GM23338 (cell line): ENCODE data around the gene CFAP97. TPM values are rescaled to one million over a fixed set of nuclear protein-coding genes. Genes with fewer than 3 reads are reported as not detected.

ENCODE experiments used
- ATAC-seq: fragments of 200-7000 bp; cut with Tn5 transposase; 3 replicates; pipeline ENCODE4 v1.9.1; 2020
- DNase-seq: peaks from one replicate; pipeline ENCODE4 v3.0.0-alpha.2; 2015; ENCODE audit warnings: low spot score
- H2AFZ ChIP-seq: fragments of 200-600 bp; sonication (generic); 2 replicates; pipeline ENCODE4 v1.8.0; 2016; ENCODE audit warnings: antibody characterized with exemption, mild to moderate bottlenecking, moderate library complexity
- H3F3A ChIP-seq: fragments of 200-600 bp; sonication (generic); replicated peaks from 2 replicates; pipeline ENCODE4 v1.8.0; 2017; ENCODE audit warnings: antibody characterized with exemption, mixed run types, low read depth
- H3K27ac ChIP-seq: fragments of 200-600 bp; sonication (generic); 2 replicates; pipeline ENCODE4 v1.6.1; 2016; ENCODE audit warnings: low read depth
- H3K27me3 ChIP-seq: fragments of 200-600 bp; sonication (generic); 2 replicates; pipeline ENCODE4 v1.8.0; 2016; ENCODE audit warnings: mild to moderate bottlenecking, mixed run types, moderate library complexity; ENCODE audit not compliant: insufficient read depth
- H3K36me3 ChIP-seq: fragments of 200-600 bp; sonication (generic); 2 replicates; pipeline ENCODE4 v1.8.0; 2016; ENCODE audit warnings: mild to moderate bottlenecking; ENCODE audit not compliant: insufficient read depth
- H3K4me1 ChIP-seq: fragments of 200-600 bp; sonication (generic); 2 replicates; pipeline ENCODE4 v1.8.0; 2016; ENCODE audit warnings: mild to moderate bottlenecking, moderate library complexity; ENCODE audit not compliant: insufficient read depth
- H3K4me2 ChIP-seq: fragments of 200-600 bp; sonication (generic); 2 replicates; pipeline ENCODE4 v1.7.1; 2017; ENCODE audit warnings: mixed run types
- H3K4me3 ChIP-seq: fragments of 200-600 bp; sonication (generic); 2 replicates; pipeline ENCODE4 v1.6.1; 2016; ENCODE audit warnings: mixed run types
- H3K79me2 ChIP-seq: fragments of 200-600 bp; sonication (generic); replicated peaks from 2 replicates; pipeline ENCODE4 v1.8.0; 2017; ENCODE audit warnings: mild to moderate bottlenecking; ENCODE audit not compliant: insufficient read depth
- H3K9me2 ChIP-seq: fragments of 200-600 bp; sonication (generic); 2 replicates; pipeline ENCODE4 v1.8.0; 2017; ENCODE audit not compliant: insufficient read depth
- H4K20me1 ChIP-seq: fragments of 200-600 bp; sonication (generic); replicated peaks from 2 replicates; pipeline ENCODE4 v1.8.0; 2017; ENCODE audit warnings: mild to moderate bottlenecking; ENCODE audit not compliant: insufficient read depth
- H3K27ac Mint-ChIP-seq: 2 replicates; pipeline ENCODE4 v1.8.0; 2020; ENCODE audit warnings: inconsistent platforms, mild to moderate bottlenecking, moderate library complexity, mixed read lengths
- H3K27me3 Mint-ChIP-seq: 3 replicates; pipeline ENCODE4 v1.8.0; 2022; ENCODE audit warnings: low read depth, mild to moderate bottlenecking, moderate library complexity, mixed read lengths, inconsistent platforms; ENCODE audit not compliant: insufficient read depth, poor library complexity
- H3K36me3 Mint-ChIP-seq: 3 replicates; pipeline ENCODE4 v1.8.0; 2021; ENCODE audit warnings: low read depth, mild to moderate bottlenecking, inconsistent platforms, moderate library complexity, mixed read lengths
- H3K4me1 Mint-ChIP-seq: 3 replicates; pipeline ENCODE4 v1.8.0; 2020; ENCODE audit warnings: mild to moderate bottlenecking, inconsistent platforms, mixed read lengths
- H3K4me3 Mint-ChIP-seq: 3 replicates; pipeline ENCODE4 v1.8.0; 2021; ENCODE audit warnings: moderate library complexity, mild to moderate bottlenecking, inconsistent platforms, mixed read lengths
- H3K9me3 Mint-ChIP-seq: 3 replicates; pipeline ENCODE4 v1.8.0; 2020; ENCODE audit warnings: moderate library complexity, mild to moderate bottlenecking, inconsistent platforms, mixed read lengths
- CREB1 ChIP-seq: fragments of 250-450 bp; sonication (Bioruptor Pico); IDR thresholded peaks from 2 replicates; pipeline ENCODE4 v1.5.0; 2020; ENCODE audit warnings: low read depth, mild to moderate bottlenecking, moderate library complexity
- EZH2 ChIP-seq: fragments of 200-600 bp; sonication (generic); IDR thresholded peaks from one replicate; pipeline ENCODE4 v1.8.0; 2017; ENCODE audit warnings: antibody characterized with exemption, mild to moderate bottlenecking, low read depth; ENCODE audit not compliant: unreplicated experiment
- EZH2phosphoT487 ChIP-seq: fragments of 200-600 bp; sonication (generic); IDR thresholded peaks from one replicate; pipeline ENCODE4 v1.8.1; 2018; ENCODE audit warnings: antibody characterized with exemption; ENCODE audit not compliant: unreplicated experiment
- JUNB ChIP-seq: IDR thresholded peaks from one replicate; pipeline ENCODE4 v1.6.1; 2016; ENCODE audit warnings: antibody characterized with exemption; ENCODE audit not compliant: unreplicated experiment
- NANOG ChIP-seq: IDR thresholded peaks from 2 replicates; pipeline ENCODE4 v1.6.1; 2016; ENCODE audit warnings: antibody characterized with exemption, borderline replicate concordance
- POLR2AphosphoS5 ChIP-seq: IDR thresholded peaks from 2 replicates; pipeline ENCODE4 v1.6.1; 2016; ENCODE audit warnings: antibody characterized with exemption, low read depth
- STAT1 ChIP-seq: IDR thresholded peaks from one replicate; pipeline ENCODE4 v1.6.1; 2016; ENCODE audit warnings: antibody characterized with exemption; ENCODE audit not compliant: unreplicated experiment
- ZNF331 ChIP-seq: fragments of 250-450 bp; sonication (Bioruptor Pico); IDR thresholded peaks from 2 replicates; pipeline ENCODE4 v1.5.0; 2020; ENCODE audit warnings: low read depth, mild to moderate bottlenecking, moderate library complexity
- polyA plus RNA-seq: library from polyadenylated mRNA; unstranded; fragments of >200 nt; fragmentation: Nextera tagmentation; extraction: Ambion mirVana; gene quantifications from 2 replicates; pipeline ENCODE4 v1.2.1, GENCODE V29; 2016
- total RNA-seq: library from RNA; depleted of rRNA; stranded (reverse); fragments of >200 nt; shearing (Covaris generic); gene quantifications from 2 replicates; pipeline ENCODE4 v1.2.3, GENCODE V29; 2014
- TF ChIP-seq, protein P1 (sequence below), 2 experiments: fragments of 200-600 bp in 1 of 2; sonication (generic) in 1 of 2; conservative IDR thresholded peaks; 2 replicates each; pipeline versions ENCODE4 v1.5.1 to v1.6.1; 2016 to 2017; ENCODE audit warnings: antibody characterized with exemption in 2 of 2, low read depth in 2 of 2, mild to moderate bottlenecking in 2 of 2, moderate library complexity in 1 of 2
- TF ChIP-seq, protein P2 (sequence below): IDR thresholded peaks from 2 replicates; pipeline ENCODE4 v1.6.1; 2016; ENCODE audit warnings: antibody characterized with exemption
- TF ChIP-seq, protein P3 (sequence below): fragments of 250-450 bp; sonication (Bioruptor Pico); IDR thresholded peaks from 2 replicates; pipeline ENCODE4 v1.5.0; 2020; ENCODE audit warnings: mild to moderate bottlenecking, moderate library complexity
- TF ChIP-seq, protein P4 (sequence below): IDR thresholded peaks from one replicate; pipeline ENCODE4 v1.6.1; 2018; ENCODE audit warnings: antibody characterized with exemption; ENCODE audit not compliant: unreplicated experiment

Gene CFAP97
- total and polyA plus RNA-seq, 2 experiments from 2014 or later: 37.7 to 73.3 TPM

DNA sequence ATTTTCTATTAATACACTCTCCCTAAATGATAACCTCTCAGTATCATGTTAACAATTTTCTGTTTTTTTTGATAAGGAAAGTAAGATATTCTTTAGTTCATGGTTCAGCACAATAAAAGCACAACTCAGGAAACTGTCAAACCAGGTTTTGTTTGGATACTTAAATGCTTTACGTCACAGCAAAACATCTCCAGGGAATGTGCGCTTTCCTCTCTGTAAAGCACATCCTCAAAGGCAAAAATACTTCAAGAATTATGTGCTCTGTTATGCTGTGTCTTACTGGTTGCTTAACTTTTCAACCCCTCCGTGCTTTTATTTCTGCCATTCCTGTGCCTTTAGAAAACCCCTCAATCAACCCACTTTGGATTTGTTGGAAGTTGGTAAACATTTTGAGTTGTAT, 33.4 kb upstream of the CFAP97 start:
- DNase-seq (no peak), ATAC-seq (no peak)
- Mint-ChIP-seq H3K27ac (no peak overlapping the region), H3K27me3 (no peaks in the 10 kb centered on the region), H3K9me3 (peaks cover 28% of the 10 kb centered on the region), H3K4me1 (no peaks in the 10 kb centered on the region), H3K4me3 (no peak overlapping the region), H3K36me3 (peaks cover 29% of the 10 kb centered on the region)
- Histone ChIP-seq H4K20me1 (no peaks in the 10 kb centered on the region), H3K4me1 (no peaks in the 10 kb centered on the region; the same call in 1 of the 2 replicates), H3K27ac (no peak overlapping the region), H3K36me3 (peaks cover 10% of the 10 kb centered on the region; the same call in 1 of the 2 replicates), H2AFZ (no peak overlapping the region), H3K79me2 (peaks cover 62% of the 10 kb centered on the region), H3K4me2 (no peak overlapping the region), H3K9me2 (no peaks in the 10 kb centered on the region), H3K27me3 (no peaks in the 10 kb centered on the region), H3F3A (no peaks in the 10 kb centered on the region), H3K4me3 (no peak overlapping the region)
- TF ChIP-seq EZH2 (no peak), CREB1 (CRISPR knock-in tag) (no peak), JUNB (no peak), STAT1 (no peak), EZH2phosphoT487 (no peak), POLR2AphosphoS5 (no peak), NANOG (no peak), ZNF331 (CRISPR knock-in tag) (no peak)
- TF ChIP-seq, protein P1, sequence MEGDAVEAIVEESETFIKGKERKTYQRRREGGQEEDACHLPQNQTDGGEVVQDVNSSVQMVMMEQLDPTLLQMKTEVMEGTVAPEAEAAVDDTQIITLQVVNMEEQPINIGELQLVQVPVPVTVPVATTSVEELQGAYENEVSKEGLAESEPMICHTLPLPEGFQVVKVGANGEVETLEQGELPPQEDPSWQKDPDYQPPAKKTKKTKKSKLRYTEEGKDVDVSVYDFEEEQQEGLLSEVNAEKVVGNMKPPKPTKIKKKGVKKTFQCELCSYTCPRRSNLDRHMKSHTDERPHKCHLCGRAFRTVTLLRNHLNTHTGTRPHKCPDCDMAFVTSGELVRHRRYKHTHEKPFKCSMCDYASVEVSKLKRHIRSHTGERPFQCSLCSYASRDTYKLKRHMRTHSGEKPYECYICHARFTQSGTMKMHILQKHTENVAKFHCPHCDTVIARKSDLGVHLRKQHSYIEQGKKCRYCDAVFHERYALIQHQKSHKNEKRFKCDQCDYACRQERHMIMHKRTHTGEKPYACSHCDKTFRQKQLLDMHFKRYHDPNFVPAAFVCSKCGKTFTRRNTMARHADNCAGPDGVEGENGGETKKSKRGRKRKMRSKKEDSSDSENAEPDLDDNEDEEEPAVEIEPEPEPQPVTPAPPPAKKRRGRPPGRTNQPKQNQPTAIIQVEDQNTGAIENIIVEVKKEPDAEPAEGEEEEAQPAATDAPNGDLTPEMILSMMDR (conservative IDR thresholded peaks at IDR 0.05; ENCODE audit: low read depth in 2 of 2): no peak
- TF ChIP-seq, protein P2, sequence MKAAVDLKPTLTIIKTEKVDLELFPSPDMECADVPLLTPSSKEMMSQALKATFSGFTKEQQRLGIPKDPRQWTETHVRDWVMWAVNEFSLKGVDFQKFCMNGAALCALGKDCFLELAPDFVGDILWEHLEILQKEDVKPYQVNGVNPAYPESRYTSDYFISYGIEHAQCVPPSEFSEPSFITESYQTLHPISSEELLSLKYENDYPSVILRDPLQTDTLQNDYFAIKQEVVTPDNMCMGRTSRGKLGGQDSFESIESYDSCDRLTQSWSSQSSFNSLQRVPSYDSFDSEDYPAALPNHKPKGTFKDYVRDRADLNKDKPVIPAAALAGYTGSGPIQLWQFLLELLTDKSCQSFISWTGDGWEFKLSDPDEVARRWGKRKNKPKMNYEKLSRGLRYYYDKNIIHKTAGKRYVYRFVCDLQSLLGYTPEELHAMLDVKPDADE: no peak
- TF ChIP-seq, protein P3, sequence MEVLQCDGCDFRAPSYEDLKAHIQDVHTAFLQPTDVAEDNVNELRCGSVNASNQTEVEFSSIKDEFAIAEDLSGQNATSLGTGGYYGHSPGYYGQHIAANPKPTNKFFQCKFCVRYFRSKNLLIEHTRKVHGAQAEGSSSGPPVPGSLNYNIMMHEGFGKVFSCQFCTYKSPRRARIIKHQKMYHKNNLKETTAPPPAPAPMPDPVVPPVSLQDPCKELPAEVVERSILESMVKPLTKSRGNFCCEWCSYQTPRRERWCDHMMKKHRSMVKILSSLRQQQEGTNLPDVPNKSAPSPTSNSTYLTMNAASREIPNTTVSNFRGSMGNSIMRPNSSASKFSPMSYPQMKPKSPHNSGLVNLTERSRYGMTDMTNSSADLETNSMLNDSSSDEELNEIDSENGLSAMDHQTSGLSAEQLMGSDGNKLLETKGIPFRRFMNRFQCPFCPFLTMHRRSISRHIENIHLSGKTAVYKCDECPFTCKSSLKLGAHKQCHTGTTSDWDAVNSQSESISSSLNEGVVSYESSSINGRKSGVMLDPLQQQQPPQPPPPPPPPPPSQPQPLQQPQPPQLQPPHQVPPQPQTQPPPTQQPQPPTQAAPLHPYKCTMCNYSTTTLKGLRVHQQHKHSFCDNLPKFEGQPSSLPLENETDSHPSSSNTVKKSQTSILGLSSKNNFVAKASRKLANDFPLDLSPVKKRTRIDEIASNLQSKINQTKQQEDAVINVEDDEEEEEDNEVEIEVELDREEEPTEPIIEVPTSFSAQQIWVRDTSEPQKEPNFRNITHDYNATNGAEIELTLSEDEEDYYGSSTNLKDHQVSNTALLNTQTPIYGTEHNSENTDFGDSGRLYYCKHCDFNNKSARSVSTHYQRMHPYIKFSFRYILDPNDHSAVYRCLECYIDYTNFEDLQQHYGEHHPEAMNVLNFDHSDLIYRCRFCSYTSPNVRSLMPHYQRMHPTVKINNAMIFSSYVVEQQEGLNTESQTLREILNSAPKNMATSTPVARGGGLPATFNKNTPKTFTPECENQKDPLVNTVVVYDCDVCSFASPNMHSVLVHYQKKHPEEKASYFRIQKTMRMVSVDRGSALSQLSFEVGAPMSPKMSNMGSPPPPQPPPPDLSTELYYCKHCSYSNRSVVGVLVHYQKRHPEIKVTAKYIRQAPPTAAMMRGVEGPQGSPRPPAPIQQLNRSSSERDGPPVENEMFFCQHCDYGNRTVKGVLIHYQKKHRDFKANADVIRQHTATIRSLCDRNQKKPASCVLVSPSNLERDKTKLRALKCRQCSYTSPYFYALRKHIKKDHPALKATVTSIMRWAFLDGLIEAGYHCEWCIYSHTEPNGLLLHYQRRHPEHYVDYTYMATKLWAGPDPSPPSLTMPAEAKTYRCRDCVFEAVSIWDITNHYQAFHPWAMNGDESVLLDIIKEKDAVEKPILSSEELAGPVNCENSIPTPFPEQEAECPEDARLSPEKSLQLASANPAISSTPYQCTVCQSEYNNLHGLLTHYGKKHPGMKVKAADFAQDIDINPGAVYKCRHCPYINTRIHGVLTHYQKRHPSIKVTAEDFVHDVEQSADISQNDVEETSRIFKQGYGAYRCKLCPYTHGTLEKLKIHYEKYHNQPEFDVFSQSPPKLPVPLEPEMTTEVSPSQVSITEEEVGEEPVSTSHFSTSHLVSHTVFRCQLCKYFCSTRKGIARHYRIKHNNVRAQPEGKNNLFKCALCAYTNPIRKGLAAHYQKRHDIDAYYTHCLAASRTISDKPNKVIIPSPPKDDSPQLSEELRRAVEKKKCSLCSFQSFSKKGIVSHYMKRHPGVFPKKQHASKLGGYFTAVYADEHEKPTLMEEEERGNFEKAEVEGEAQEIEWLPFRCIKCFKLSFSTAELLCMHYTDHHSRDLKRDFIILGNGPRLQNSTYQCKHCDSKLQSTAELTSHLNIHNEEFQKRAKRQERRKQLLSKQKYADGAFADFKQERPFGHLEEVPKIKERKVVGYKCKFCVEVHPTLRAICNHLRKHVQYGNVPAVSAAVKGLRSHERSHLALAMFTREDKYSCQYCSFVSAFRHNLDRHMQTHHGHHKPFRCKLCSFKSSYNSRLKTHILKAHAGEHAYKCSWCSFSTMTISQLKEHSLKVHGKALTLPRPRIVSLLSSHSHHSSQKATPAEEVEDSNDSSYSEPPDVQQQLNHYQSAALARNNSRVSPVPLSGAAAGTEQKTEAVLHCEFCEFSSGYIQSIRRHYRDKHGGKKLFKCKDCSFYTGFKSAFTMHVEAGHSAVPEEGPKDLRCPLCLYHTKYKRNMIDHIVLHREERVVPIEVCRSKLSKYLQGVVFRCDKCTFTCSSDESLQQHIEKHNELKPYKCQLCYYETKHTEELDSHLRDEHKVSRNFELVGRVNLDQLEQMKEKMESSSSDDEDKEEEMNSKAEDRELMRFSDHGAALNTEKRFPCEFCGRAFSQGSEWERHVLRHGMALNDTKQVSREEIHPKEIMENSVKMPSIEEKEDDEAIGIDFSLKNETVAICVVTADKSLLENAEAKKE: no peak
- TF ChIP-seq, protein P4, sequence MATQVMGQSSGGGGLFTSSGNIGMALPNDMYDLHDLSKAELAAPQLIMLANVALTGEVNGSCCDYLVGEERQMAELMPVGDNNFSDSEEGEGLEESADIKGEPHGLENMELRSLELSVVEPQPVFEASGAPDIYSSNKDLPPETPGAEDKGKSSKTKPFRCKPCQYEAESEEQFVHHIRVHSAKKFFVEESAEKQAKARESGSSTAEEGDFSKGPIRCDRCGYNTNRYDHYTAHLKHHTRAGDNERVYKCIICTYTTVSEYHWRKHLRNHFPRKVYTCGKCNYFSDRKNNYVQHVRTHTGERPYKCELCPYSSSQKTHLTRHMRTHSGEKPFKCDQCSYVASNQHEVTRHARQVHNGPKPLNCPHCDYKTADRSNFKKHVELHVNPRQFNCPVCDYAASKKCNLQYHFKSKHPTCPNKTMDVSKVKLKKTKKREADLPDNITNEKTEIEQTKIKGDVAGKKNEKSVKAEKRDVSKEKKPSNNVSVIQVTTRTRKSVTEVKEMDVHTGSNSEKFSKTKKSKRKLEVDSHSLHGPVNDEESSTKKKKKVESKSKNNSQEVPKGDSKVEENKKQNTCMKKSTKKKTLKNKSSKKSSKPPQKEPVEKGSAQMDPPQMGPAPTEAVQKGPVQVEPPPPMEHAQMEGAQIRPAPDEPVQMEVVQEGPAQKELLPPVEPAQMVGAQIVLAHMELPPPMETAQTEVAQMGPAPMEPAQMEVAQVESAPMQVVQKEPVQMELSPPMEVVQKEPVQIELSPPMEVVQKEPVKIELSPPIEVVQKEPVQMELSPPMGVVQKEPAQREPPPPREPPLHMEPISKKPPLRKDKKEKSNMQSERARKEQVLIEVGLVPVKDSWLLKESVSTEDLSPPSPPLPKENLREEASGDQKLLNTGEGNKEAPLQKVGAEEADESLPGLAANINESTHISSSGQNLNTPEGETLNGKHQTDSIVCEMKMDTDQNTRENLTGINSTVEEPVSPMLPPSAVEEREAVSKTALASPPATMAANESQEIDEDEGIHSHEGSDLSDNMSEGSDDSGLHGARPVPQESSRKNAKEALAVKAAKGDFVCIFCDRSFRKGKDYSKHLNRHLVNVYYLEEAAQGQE: no peak
